Upper lobe of left lung (tissue), 4 donors: Measurements from ENCODE around the gene CCNY.

ENCODE experiments used
- CTCF ChIP-seq, 6 experiments: fragments of 450-650 bp in 4 of 6; fragments of 200-600 bp in 2 of 6; sonication (generic) in 2 of 6; IDR thresholded peaks; one replicate each; pipeline ENCODE4 v1.5.1; 2016 to 2019; ENCODE audit warnings: antibody characterized with exemption in 6 of 6
- POLR2AphosphoS5 ChIP-seq, 2 donors: sonication (generic); formaldehyde crosslinking; IDR thresholded peaks; one replicate each; pipeline ENCODE4 v1.5.1; 2017; ENCODE audit warnings: antibody characterized with exemption in 2 of 2

DNA sequence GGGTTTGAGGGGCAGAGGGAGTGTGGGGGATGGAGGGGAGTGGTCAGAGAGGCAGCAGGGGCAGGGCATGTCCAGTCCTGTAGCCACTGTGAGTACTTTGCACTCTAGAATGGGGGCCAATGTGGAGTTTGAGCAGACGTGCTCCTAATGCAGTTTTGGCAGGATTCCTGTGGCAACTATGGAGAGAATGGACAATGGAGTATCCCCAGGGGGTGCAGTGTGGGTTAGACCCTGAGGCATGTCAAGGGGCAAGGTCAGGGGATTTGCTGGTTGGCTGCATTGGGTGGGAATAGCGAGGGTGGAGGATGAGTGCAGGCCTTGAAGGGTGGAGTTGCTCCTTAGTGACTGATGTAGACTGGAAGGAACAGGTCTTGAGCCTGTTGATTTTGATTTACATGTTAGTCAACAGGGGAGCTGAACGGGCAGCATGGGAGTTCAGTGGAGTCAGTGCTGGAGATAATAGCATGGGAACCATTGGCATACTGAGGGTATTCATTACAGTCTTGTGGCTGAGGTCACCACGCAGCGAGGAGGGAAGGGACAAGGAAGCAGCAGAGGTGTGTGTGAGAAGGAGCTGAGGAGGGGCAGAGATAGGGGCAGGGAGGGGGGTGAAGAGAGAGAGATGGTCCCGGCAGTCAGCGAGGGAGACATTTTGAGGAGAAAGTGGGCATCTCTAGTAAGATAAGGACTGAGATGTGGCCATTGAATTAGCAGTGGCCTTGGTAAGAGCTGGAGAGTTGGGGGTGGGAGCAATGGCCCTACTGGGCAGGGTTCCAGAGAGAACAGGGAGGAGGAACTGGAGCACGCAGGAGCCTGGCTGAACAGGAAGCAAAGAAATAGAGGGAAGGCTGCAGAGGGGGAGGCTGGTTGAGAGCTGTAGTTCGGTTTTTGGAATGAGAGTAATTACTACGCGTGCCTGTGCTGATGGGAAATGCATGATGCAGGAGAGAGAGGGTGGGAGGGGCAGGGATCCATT, 112.7 kb downstream of the CCNY start:
- TF ChIP-seq CTCF (IDR thresholded peaks at IDR 0.05) (no peak), POLR2AphosphoS5 (IDR thresholded peaks at IDR 0.05) (no peak)
